ENCODE measurements around the gene GPNMB. TPM values are rescaled to one million over a fixed set of nuclear protein-coding genes. Genes with fewer than 3 reads are reported as not detected.

GPNMB gene
- total RNA-seq, 1 experiment from 2014 or later, result 1.2 TPM

DNA sequence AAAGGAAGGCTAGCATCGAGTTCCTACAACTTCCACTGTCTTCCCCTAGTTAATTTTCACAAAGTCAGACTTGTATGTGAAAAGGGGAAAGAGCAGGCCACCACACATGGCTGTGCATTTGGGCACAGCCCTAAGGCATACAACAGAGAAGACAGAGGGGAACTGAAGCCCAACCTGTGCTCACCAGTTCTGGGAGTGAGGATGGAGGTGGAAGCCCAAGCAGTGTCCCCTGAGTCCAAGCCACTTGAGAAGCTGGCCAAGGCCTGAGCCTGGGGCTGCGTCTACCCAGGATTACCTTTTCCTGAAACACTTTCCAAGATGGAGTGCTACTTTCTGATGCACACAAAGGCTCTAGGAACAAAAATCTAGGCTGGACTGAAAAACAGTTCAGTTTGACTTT is 20.3 kb downstream of the GPNMB start:
- no peaks in the 10 kb centered on the region for H3K4me1 ChIP-seq (ENCODE audit: insufficient read depth, low read length)
- no peak overlapping the region for H2BK12ac ChIP-seq (ENCODE audit: insufficient read length, low read depth, low read length)
- H3K4me1 Mint-ChIP-seq, result peaks cover 0 to 4% of the 10 kb centered on the region in 2 experiments; a peak in 1 of 4 replicates
- no peak overlapping the region for H2BK15ac ChIP-seq (ENCODE audit: low read depth, low read length)
- H3K9me3 Mint-ChIP-seq, result no peaks in the 10 kb centered on the region
- H3K18ac ChIP-seq (ENCODE audit: insufficient read length, low read depth, low read length), result no peak overlapping the region
- no CpG with 5 or more reads among the region's 2 CpGs for WGBS (ENCODE audit: extremely low coverage, insufficient read length, low lambda C conversion rate)
- no peaks in the 10 kb centered on the region for H3K79me1 ChIP-seq (ENCODE audit: insufficient read depth, low read depth, low read length, poor library complexity, severe bottlenecking)
- H4K8ac ChIP-seq (replicated peaks; ENCODE audit: insufficient read length, low read depth, low read length), result no peak overlapping the region
- H3K4me3 Mint-ChIP-seq, result no peak overlapping the region
- no peak overlapping the region for H3K56ac ChIP-seq (ENCODE audit: insufficient read length, low read depth, low read length)
- no peak overlapping the region for H3K4me2 ChIP-seq (ENCODE audit: insufficient read depth, insufficient read length, low read length)
- H4K20me1 ChIP-seq (ENCODE audit: control insufficient read depth, insufficient read depth, insufficient read length), result no peaks in the 10 kb centered on the region
- no peak overlapping the region for H3K14ac ChIP-seq (ENCODE audit: insufficient read depth, low read length)
- H3K9ac ChIP-seq (ENCODE audit: extremely low read depth, insufficient read length, low read length), result no peak overlapping the region
- no peak overlapping the region for H2AK5ac ChIP-seq (ENCODE audit: insufficient read length, low read length)
- no peak overlapping the region for H4K91ac ChIP-seq (ENCODE audit: insufficient read length, low read depth, low read length)
- H2BK5ac ChIP-seq (ENCODE audit: insufficient read length, low read length), result no peak overlapping the region
- H3K4ac ChIP-seq (ENCODE audit: low read depth, low read length), result no peak overlapping the region
- no peaks in the 10 kb centered on the region for H3K79me2 ChIP-seq (ENCODE audit: insufficient read depth, low read length)
- H3K27ac Mint-ChIP-seq, result no peak overlapping the region
- no peaks in the 10 kb centered on the region for H3K27me3 Mint-ChIP-seq (ENCODE audit: low read depth)
- H2BK20ac ChIP-seq (ENCODE audit: low read depth, low read length, poor library complexity, severe bottlenecking), result no peak overlapping the region
- no peak overlapping the region for H3K27ac ChIP-seq (ENCODE audit: insufficient read length, low read depth, low read length)
- no peaks in the 10 kb centered on the region for H3K36me3 Mint-ChIP-seq (ENCODE audit: insufficient read depth in 1 of 3, low read depth in 3 of 3)
- no peaks in the 10 kb centered on the region for H3K27me3 ChIP-seq (ENCODE audit: insufficient read depth, low read length)
- H2AFZ ChIP-seq (ENCODE audit: low read length), result no peak overlapping the region
- H3T11ph ChIP-seq (ENCODE audit: low read length), result no peak overlapping the region
- no peaks in the 10 kb centered on the region for H3K23me2 ChIP-seq (ENCODE audit: insufficient read length, low read depth, low read length, poor library complexity, severe bottlenecking)
- no peak for DNase-seq
- TF ChIP-seq, protein P1, sequence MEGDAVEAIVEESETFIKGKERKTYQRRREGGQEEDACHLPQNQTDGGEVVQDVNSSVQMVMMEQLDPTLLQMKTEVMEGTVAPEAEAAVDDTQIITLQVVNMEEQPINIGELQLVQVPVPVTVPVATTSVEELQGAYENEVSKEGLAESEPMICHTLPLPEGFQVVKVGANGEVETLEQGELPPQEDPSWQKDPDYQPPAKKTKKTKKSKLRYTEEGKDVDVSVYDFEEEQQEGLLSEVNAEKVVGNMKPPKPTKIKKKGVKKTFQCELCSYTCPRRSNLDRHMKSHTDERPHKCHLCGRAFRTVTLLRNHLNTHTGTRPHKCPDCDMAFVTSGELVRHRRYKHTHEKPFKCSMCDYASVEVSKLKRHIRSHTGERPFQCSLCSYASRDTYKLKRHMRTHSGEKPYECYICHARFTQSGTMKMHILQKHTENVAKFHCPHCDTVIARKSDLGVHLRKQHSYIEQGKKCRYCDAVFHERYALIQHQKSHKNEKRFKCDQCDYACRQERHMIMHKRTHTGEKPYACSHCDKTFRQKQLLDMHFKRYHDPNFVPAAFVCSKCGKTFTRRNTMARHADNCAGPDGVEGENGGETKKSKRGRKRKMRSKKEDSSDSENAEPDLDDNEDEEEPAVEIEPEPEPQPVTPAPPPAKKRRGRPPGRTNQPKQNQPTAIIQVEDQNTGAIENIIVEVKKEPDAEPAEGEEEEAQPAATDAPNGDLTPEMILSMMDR (conservative IDR thresholded peaks at IDR 0.05), result no peak
- no peaks in the 10 kb centered on the region for H3K9me3 ChIP-seq (ENCODE audit: control insufficient read depth, low read depth, low read length)
- H2BK120ac ChIP-seq (ENCODE audit: low read depth, low read length, poor library complexity, severe bottlenecking), result no peak overlapping the region
- H3K23ac ChIP-seq (ENCODE audit: insufficient read length, low read depth, low read length), result no peak overlapping the region
- H4K5ac ChIP-seq (ENCODE audit: insufficient read length, low read depth, low read length), result no peak overlapping the region
